HEK293 (cell line): ENCODE data around the gene CCDC116.
A peak's percentile ranks its signal among the peaks of the same experiment; 100 is the strongest.

ENCODE experiments used
- KLF8 ChIP-seq: fragments of 450-650 bp; formaldehyde crosslinking; IDR thresholded peaks from 2 replicates; pipeline ENCODE4 v1.5.1; 2016; ENCODE audit warnings: missing biosample characterization, missing genetic modification characterization
- SP7 ChIP-seq: fragments of 450-650 bp; formaldehyde crosslinking; IDR thresholded peaks from 2 replicates; pipeline ENCODE4 v1.5.1; 2016; ENCODE audit warnings: missing biosample characterization, missing genetic modification characterization
- YY1 ChIP-seq: fragments of 450-650 bp; formaldehyde crosslinking; IDR thresholded peaks from 2 replicates; pipeline ENCODE4 v1.5.1; 2018; ENCODE audit warnings: missing biosample characterization, missing genetic modification characterization
- ZEB2 ChIP-seq: fragments of 450-650 bp; formaldehyde crosslinking; IDR thresholded peaks from 2 replicates; pipeline ENCODE4 v1.5.1; 2016; ENCODE audit warnings: missing biosample characterization, missing genetic modification characterization
- ZFHX2 ChIP-seq: fragments of 450-650 bp; formaldehyde crosslinking; conservative IDR thresholded peaks from 2 replicates; pipeline ENCODE4 v1.5.1; 2016; ENCODE audit warnings: missing biosample characterization, missing genetic modification characterization
- ZNF121 ChIP-seq: fragments of 450-650 bp; formaldehyde crosslinking; IDR thresholded peaks from 2 replicates; pipeline ENCODE4 v1.5.1; 2016; ENCODE audit warnings: missing biosample characterization, missing genetic modification characterization
- ZNF398 ChIP-seq: fragments of 450-650 bp; formaldehyde crosslinking; IDR thresholded peaks from 2 replicates; pipeline ENCODE4 v1.5.1; 2017; ENCODE audit warnings: missing biosample characterization, missing genetic modification characterization
- ZNF473 ChIP-seq: fragments of 450-650 bp; formaldehyde crosslinking; IDR thresholded peaks from 2 replicates; pipeline ENCODE4 v1.5.1; 2017; ENCODE audit warnings: missing biosample characterization, missing genetic modification characterization
- ZNF530 ChIP-seq: fragments of 450-650 bp; formaldehyde crosslinking; IDR thresholded peaks from 2 replicates; pipeline ENCODE4 v1.5.1; 2016; ENCODE audit warnings: low read depth, missing biosample characterization, missing genetic modification characterization
- ZNF658 ChIP-seq: fragments of 450-650 bp; formaldehyde crosslinking; IDR thresholded peaks from 2 replicates; pipeline ENCODE4; 2016; ENCODE audit warnings: missing biosample characterization, missing genetic modification characterization
- ZNF660 ChIP-seq: fragments of 450-650 bp; IDR thresholded peaks from 2 replicates; pipeline ENCODE4 v1.5.1; 2018; ENCODE audit warnings: missing biosample characterization, mild to moderate bottlenecking, missing genetic modification characterization
- ZNF704 ChIP-seq: fragments of 450-650 bp; formaldehyde crosslinking; IDR thresholded peaks from 2 replicates; pipeline ENCODE4 v1.5.1; 2016; ENCODE audit warnings: missing biosample characterization, missing genetic modification characterization
- TF ChIP-seq, protein P1 (sequence below): fragments of 450-650 bp; formaldehyde crosslinking; IDR thresholded peaks from 2 replicates; pipeline ENCODE4 v1.5.1; 2016; ENCODE audit warnings: missing biosample characterization, missing genetic modification characterization
- TF ChIP-seq, protein P2 (sequence below): fragments of 450-650 bp; formaldehyde crosslinking; IDR thresholded peaks from 2 replicates; pipeline ENCODE4 v1.5.1; 2016; ENCODE audit warnings: missing biosample characterization, missing genetic modification characterization
- TF ChIP-seq, protein P3 (sequence below): fragments of 450-650 bp; formaldehyde crosslinking; IDR thresholded peaks from 2 replicates; pipeline ENCODE4 v1.5.1; 2016; ENCODE audit warnings: missing biosample characterization, missing genetic modification characterization

CCDC116 gene

DNA sequence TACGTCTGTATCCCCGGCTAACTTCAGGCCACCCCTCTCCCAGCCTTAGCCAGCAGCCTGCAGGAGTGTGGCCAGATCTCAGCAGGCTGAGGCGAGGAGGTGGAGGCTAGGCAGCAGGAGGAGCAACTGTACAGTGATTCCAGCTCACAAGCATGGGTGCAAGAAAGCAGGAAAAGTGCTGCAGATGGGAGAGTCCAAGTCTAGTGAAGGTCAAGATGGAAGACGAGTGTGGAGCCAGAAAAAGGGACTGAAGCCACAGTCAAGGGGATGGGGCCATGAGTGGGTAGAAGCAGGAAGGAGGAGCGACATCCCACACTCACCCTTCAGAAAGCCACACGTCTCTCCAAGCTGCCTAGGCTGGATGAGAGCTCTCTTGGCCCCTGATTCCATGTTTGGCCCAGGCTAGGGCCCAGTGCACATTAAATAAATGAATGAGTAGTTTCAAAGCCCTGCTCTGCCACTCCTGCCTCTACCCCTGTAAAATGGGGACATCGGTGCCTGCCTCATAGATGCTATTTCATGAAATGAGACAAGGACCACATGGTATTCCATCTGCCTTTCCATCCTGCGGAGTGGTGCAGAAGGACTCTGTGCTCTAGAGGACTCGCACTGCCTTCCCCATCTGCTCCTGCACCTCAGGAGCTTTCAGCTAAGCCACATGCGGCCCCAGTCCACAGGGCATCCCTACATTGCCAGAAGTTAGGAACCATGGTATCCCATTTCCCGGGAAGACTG, 5.7 kb upstream of the CCDC116 start (continued):
- TF ChIP-seq, protein P1, sequence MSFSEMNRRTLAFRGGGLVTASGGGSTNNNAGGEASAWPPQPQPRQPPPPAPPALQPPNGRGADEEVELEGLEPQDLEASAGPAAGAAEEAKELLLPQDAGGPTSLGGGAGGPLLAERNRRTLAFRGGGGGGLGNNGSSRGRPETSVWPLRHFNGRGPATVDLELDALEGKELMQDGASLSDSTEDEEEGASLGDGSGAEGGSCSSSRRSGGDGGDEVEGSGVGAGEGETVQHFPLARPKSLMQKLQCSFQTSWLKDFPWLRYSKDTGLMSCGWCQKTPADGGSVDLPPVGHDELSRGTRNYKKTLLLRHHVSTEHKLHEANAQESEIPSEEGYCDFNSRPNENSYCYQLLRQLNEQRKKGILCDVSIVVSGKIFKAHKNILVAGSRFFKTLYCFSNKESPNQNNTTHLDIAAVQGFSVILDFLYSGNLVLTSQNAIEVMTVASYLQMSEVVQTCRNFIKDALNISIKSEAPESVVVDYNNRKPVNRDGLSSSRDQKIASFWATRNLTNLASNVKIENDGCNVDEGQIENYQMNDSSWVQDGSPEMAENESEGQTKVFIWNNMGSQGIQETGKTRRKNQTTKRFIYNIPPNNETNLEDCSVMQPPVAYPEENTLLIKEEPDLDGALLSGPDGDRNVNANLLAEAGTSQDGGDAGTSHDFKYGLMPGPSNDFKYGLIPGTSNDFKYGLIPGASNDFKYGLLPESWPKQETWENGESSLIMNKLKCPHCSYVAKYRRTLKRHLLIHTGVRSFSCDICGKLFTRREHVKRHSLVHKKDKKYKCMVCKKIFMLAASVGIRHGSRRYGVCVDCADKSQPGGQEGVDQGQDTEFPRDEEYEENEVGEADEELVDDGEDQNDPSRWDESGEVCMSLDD (tag by site-specific recombination), result no peak
- no peak for TF ChIP-seq ZNF121 (tag by site-specific recombination)
- TF ChIP-seq, protein P2, sequence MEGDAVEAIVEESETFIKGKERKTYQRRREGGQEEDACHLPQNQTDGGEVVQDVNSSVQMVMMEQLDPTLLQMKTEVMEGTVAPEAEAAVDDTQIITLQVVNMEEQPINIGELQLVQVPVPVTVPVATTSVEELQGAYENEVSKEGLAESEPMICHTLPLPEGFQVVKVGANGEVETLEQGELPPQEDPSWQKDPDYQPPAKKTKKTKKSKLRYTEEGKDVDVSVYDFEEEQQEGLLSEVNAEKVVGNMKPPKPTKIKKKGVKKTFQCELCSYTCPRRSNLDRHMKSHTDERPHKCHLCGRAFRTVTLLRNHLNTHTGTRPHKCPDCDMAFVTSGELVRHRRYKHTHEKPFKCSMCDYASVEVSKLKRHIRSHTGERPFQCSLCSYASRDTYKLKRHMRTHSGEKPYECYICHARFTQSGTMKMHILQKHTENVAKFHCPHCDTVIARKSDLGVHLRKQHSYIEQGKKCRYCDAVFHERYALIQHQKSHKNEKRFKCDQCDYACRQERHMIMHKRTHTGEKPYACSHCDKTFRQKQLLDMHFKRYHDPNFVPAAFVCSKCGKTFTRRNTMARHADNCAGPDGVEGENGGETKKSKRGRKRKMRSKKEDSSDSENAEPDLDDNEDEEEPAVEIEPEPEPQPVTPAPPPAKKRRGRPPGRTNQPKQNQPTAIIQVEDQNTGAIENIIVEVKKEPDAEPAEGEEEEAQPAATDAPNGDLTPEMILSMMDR (tag by site-specific recombination), result no peak
- no peak for TF ChIP-seq SP7
- TF ChIP-seq, protein P3, sequence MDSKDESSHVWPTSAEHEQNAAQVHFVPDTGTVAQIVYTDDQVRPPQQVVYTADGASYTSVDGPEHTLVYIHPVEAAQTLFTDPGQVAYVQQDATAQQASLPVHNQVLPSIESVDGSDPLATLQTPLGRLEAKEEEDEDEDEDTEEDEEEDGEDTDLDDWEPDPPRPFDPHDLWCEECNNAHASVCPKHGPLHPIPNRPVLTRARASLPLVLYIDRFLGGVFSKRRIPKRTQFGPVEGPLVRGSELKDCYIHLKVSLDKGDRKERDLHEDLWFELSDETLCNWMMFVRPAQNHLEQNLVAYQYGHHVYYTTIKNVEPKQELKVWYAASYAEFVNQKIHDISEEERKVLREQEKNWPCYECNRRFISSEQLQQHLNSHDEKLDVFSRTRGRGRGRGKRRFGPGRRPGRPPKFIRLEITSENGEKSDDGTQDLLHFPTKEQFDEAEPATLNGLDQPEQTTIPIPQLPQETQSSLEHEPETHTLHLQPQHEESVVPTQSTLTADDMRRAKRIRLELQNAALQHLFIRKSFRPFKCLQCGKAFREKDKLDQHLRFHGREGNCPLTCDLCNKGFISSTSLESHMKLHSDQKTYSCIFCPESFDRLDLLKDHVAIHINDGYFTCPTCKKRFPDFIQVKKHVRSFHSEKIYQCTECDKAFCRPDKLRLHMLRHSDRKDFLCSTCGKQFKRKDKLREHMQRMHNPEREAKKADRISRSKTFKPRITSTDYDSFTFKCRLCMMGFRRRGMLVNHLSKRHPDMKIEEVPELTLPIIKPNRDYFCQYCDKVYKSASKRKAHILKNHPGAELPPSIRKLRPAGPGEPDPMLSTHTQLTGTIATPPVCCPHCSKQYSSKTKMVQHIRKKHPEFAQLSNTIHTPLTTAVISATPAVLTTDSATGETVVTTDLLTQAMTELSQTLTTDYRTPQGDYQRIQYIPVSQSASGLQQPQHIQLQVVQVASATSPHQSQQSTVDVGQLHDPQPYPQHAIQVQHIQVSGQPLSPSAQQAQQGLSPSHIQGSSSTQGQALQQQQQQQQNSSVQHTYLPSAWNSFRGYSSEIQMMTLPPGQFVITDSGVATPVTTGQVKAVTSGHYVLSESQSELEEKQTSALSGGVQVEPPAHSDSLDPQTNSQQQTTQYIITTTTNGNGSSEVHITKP (tag by site-specific recombination), result peak; percentile 53; the same call in 1 of the 2 replicates
- no peak for TF ChIP-seq ZNF530
- TF ChIP-seq KLF8, result no peak
- no peak for TF ChIP-seq ZNF398 (tag by site-specific recombination)
- no peak for TF ChIP-seq YY1 (tag by site-specific recombination)
- no peak for TF ChIP-seq ZNF704 (tag by site-specific recombination)
- TF ChIP-seq ZNF473 (tag by site-specific recombination), result no peak
- TF ChIP-seq ZNF658 (tag by site-specific recombination), result no peak
- TF ChIP-seq ZEB2 (tag by site-specific recombination), result no peak
- TF ChIP-seq ZFHX2 (tag by site-specific recombination), result 0 out of 2 replicates have a peak, but pooled peaks have one; percentile 51
- no peak for TF ChIP-seq ZNF660
